ENCODE measurements around the gene ENTPD1.
"Not testable (repeated sequence)": the region's sequence is repeated elsewhere in the genome, so short reads cannot be mapped to it uniquely, and the experiment has no call there.

The ENTPD1 gene

DNA sequence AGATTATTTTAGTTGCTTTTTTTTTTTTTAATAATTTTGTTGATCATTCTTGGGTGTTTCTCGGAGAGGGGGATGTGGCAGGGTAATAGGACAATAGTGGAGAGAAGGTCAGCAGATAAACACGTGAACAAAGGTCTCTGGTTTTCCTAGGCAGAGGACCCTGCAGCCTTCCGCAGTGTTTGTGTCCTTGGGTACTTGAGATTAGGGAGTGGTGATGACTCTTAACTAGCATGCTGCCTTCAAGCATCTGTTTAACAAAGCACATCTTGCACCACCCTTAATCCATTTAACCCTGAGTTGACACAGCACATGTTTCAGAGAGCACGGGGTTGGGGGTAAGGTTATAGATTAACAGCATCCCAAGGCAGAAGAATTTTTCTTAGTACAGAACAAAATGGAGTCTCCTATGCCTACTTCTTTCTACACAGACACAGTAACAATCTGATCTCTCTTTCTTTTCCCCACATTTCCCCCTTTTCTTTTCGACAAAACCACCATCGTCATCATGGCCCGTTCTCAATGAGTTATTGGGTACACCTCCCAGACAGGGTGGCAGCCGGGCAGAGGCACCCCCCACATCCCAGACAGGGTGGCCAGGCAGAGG, 52.8 kb downstream of the ENTPD1 start:
- H3K4me1 ChIP-seq (ENCODE audit: control insufficient read depth, insufficient read depth, low read length); H3K27me3 ChIP-seq (ENCODE audit: control insufficient read depth, insufficient read depth, low read length); H3K9me3 ChIP-seq (ENCODE audit: control insufficient read depth, insufficient read depth, low read length); H3K9ac ChIP-seq (ENCODE audit: low read depth, low read length); H3K4me3 ChIP-seq (ENCODE audit: low read depth, low read length); H3K36me3 ChIP-seq (ENCODE audit: control insufficient read depth, insufficient read depth, low read length): not testable (repeated sequence)

DNA sequence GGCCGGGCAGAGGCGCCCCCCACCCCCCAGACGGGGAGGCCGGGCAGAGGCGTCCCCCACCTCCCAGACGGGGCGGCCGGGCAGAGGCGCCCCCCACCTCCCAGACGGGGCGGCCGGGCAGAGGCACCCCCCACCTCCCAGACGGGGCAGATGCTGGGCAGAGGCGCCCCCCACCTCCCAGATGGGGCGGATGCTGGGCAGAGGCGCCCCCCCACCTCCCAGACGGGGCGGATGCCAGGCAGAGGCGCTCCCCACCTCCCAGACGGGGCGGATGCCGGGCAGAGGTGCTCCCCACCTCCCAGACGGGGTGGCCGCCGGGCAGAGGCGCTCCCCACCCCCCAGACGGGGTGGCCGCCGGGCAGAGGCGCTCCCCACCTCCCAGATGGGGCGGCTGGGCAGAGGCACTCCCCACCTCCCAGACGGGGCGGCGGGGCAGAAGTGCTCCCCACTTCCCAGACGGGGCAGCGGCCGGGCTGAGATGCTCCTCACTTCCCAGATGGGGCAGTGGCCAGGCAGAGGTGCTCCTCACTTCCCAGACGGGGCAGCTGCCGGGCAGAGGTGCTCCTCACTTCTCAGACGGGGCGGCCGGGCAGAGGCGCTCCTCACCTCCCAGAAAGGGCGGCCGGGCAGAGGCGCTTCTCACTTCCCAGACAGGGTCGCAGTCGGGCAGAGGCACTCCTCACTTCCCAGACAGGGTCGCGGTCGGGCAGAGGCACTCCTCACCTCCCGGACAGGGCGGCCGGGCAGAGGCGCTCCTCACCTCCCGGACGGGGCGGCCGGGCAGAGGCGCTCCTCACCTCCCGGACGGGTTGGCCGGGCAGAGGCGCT, 53.6 kb downstream of the ENTPD1 start:
- Histone ChIP-seq H3K36me3 (ENCODE audit: control insufficient read depth, insufficient read depth, low read length) (no peaks in the 10 kb centered on the region), H3K4me1 (ENCODE audit: control insufficient read depth, insufficient read depth, low read length) (no peaks in the 10 kb centered on the region), H3K9me3 (ENCODE audit: control insufficient read depth, insufficient read depth, low read length) (peaks cover 3% of the 10 kb centered on the region), H3K9ac (ENCODE audit: low read depth, low read length) (no peak overlapping the region), H3K4me3 (ENCODE audit: low read depth, low read length) (no peak overlapping the region), H3K27me3 (ENCODE audit: control insufficient read depth, insufficient read depth, low read length) (no peaks in the 10 kb centered on the region)

DNA sequence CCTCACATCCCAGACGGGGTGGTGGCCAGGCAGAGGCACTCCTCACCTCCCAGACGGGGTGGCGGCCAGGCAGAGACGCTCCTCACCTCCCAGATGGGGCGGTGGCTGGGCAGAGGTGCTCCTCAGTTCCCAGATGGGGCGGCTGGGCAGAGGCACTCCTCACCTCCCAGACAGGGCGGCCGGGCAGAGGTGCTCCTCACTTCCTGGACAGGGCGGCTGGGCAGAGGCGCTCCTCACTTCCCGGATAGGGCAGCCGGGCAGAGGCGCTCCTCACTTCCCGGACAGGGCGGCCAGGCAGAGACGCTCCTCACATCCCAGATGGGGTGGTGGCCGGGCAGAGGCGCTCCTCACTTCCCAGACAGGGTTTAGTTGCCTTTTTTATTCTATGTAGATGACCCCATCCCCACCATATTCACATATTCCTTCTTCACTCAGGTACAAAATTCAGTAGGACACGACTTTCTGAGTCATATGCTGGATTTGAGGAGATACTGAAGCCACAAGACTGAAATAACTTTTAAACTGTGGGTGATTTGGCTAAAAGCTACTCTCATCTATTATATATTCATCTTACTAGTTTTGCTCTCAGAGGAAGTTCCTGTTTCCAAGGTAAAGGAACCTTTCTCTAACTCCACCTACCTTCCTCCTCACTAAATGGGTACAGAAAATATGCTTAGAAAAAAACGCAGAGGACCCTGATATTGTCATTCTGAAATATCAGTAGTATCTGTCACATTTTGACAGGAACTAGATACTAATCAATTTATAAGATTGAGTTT, 54.4 kb downstream of the ENTPD1 start:
- H3K9ac ChIP-seq (ENCODE audit: low read depth, low read length): no peak overlapping the region
- no peaks in the 10 kb centered on the region for H3K36me3 ChIP-seq (ENCODE audit: control insufficient read depth, insufficient read depth, low read length)
- H3K4me1 ChIP-seq (ENCODE audit: control insufficient read depth, insufficient read depth, low read length): no peaks in the 10 kb centered on the region
- no peaks in the 10 kb centered on the region for H3K27me3 ChIP-seq (ENCODE audit: control insufficient read depth, insufficient read depth, low read length)
- H3K9me3 ChIP-seq (ENCODE audit: control insufficient read depth, insufficient read depth, low read length): peaks cover 3% of the 10 kb centered on the region
- no peak overlapping the region for H3K4me3 ChIP-seq (ENCODE audit: low read depth, low read length)

DNA sequence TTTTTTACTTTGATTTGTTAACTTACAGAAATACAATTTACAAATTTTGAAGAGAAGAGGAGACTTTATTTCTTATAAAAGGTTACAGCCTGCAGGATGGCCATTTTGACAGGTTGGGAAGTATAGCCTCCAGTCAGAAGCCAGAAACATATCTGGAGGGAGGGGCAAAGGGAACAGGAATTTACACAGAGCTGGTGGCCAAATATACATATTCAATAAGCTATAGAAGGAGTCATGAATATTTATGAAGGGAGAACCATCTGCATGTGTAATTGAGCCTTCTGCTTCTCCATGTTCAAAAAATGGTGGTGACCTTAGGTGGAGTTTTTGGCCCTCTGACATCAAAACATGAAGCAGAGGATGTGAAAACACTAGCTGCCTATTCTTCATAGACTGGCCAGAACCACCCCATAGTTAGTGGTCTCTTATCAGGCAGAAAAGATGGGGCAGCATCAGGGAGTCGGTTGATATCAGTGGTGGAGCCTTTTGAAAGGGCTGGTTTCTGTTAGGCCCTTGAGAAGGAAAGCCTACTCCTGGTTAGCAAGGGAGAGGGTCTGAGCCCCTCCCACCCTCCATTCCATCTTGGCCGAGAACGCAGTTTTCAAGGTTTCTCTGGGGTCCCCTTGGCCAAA, 57.2 kb downstream of the ENTPD1 start:
- Histone ChIP-seq H3K9me3 (ENCODE audit: control insufficient read depth, insufficient read depth, low read length) (peaks cover 3% of the 10 kb centered on the region), H3K4me3 (ENCODE audit: low read depth, low read length) (no peak overlapping the region), H3K4me1 (ENCODE audit: control insufficient read depth, insufficient read depth, low read length) (no peaks in the 10 kb centered on the region), H3K9ac (ENCODE audit: low read depth, low read length) (no peak overlapping the region), H3K36me3 (ENCODE audit: control insufficient read depth, insufficient read depth, low read length) (no peaks in the 10 kb centered on the region), H3K27me3 (ENCODE audit: control insufficient read depth, insufficient read depth, low read length) (no peaks in the 10 kb centered on the region)

DNA sequence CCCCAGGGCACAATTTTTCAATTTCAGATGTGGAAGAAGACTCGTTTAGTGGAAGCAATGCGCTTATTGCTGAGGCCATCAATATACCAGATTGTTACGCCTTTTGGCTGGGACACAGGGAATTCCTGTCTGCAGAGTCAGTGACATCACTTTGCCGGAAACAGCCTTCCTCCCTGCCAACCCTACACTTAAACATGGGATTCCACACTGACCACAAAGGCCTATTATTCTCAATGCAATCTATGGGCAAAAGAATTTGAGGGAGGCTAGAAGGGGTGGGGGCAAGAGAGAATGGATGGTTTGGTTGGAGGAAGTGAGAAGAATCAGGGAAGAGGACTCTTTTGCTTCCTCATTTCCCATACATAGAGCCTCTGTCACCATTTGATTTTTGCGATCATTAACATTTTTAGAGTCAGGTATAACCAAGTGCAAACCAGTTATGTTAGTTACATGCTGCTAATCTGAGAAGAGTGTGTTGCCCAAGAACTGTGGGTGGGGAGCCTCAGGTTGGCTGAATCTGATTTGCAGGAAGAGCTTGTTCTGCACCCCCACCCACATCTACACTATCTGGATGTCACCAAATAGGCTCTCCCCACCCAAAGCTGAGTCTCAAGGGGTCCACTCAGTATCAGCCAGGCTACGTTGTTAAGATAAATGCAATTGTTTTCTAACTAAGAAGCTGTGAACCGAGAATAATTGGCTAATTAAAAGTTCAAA, 58.2 kb downstream of the ENTPD1 start:
- H3K4me3 ChIP-seq (ENCODE audit: low read depth, low read length): no peak overlapping the region
- H3K9ac ChIP-seq (ENCODE audit: low read depth, low read length): no peak overlapping the region
- H3K9me3 ChIP-seq (ENCODE audit: control insufficient read depth, insufficient read depth, low read length): no peaks in the 10 kb centered on the region
- no peaks in the 10 kb centered on the region for H3K4me1 ChIP-seq (ENCODE audit: control insufficient read depth, insufficient read depth, low read length)
- no peaks in the 10 kb centered on the region for H3K36me3 ChIP-seq (ENCODE audit: control insufficient read depth, insufficient read depth, low read length)
- H3K27me3 ChIP-seq (ENCODE audit: control insufficient read depth, insufficient read depth, low read length): no peaks in the 10 kb centered on the region

DNA sequence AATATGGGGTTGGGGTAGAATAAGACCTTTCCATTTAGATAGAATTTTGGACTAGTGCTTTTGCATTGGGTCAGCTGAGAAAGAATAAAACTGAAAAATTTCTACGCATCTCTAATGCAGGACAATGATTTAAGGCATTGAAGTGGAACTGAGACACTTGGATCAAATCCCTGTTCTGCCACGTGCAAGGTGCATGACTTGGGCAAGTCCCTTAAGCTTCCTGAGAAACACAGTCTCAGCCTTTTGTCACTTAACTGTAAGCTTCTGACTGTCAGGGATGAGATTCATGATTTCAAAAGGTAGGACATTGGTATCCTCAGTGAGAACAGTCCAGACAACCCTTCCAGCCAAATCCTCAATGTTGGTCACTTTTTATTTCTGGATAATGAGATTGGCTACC, 59.2 kb downstream of the ENTPD1 start:
- no peak overlapping the region for H3K9ac ChIP-seq (ENCODE audit: low read depth, low read length)
- H3K27me3 ChIP-seq (ENCODE audit: control insufficient read depth, insufficient read depth, low read length): no peaks in the 10 kb centered on the region
- no peaks in the 10 kb centered on the region for H3K4me1 ChIP-seq (ENCODE audit: control insufficient read depth, insufficient read depth, low read length)
- no peaks in the 10 kb centered on the region for H3K9me3 ChIP-seq (ENCODE audit: control insufficient read depth, insufficient read depth, low read length)
- H3K4me3 ChIP-seq (ENCODE audit: low read depth, low read length): no peak overlapping the region
- no peaks in the 10 kb centered on the region for H3K36me3 ChIP-seq (ENCODE audit: control insufficient read depth, insufficient read depth, low read length)

DNA sequence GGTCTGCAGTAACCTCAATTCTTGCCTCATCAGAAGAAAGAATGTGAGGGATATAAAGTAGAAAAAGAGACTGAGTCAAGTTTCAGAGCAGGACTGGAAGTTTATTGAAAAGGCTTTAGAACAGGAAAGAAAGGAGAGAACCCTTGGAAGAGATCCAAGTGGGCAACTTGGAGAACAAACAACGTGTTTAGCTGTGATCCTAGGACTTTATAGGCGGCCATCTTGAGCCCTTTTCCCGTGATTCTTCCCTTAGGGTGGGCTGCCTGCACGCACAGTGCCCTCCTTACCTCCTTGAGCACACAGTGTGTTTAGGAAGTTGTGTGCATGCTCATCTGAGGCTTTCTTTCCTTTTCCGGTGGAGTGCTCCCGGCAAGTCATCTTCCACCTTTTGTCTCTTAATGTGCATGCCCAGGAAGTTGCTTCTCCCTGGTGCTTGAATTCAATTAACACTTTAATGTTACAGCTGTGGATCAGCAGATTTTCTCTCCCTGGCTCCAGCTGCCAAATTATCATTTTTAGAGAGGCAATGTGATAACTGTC, 59.8 kb downstream of the ENTPD1 start:
- Histone ChIP-seq H3K4me1 (ENCODE audit: control insufficient read depth, insufficient read depth, low read length) (no peaks in the 10 kb centered on the region), H3K4me3 (ENCODE audit: low read depth, low read length) (no peak overlapping the region), H3K9me3 (ENCODE audit: control insufficient read depth, insufficient read depth, low read length) (no peaks in the 10 kb centered on the region), H3K9ac (ENCODE audit: low read depth, low read length) (no peak overlapping the region), H3K27me3 (ENCODE audit: control insufficient read depth, insufficient read depth, low read length) (no peaks in the 10 kb centered on the region), H3K36me3 (ENCODE audit: control insufficient read depth, insufficient read depth, low read length) (no peaks in the 10 kb centered on the region)

DNA sequence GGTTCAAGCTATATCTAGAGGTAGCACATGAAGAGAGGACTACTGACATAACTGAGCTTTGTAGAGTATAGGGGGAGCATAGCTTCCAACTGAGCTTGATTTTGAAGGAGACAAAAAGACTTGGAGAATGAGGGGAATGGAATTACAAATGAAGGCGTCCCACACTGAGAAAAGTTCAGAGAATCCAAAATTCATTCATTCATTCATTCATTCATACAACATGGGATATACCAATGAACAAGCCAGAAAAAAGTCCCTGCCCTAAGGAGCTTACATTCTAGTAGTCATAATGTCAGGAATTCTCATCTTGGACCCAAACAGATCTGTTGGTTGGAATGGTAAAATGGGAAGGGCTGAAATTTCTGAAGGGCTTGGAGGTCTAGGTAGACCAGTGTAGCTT, 62.0 kb downstream of the ENTPD1 start:
- no peaks in the 10 kb centered on the region for H3K27me3 ChIP-seq (ENCODE audit: control insufficient read depth, insufficient read depth, low read length)

DNA sequence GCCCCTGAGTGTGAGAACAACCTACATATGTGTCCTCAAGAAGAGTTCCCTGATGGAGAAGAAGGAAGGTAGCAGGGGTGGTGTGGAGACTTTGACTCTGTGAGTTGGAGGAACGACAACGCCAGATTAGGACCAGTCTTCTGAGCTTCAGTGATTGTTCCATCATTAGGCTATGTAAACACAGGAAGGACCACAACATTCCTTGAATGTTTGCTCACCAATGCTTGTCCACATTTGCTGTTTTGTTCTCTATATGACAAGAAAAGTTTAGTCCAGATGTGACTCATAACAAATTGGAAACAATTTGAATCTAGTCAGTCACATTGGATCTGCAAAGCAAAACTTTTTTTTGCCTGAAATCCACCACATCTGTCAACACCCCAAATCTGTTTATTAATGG, 62.7 kb downstream of the ENTPD1 start:
- no peaks in the 10 kb centered on the region for H3K36me3 ChIP-seq (ENCODE audit: control insufficient read depth, insufficient read depth, low read length)
- no peak overlapping the region for H3K9ac ChIP-seq (ENCODE audit: low read depth, low read length)
- no peaks in the 10 kb centered on the region for H3K4me1 ChIP-seq (ENCODE audit: control insufficient read depth, insufficient read depth, low read length)
- H3K27me3 ChIP-seq (ENCODE audit: control insufficient read depth, insufficient read depth, low read length): no peaks in the 10 kb centered on the region
- H3K9me3 ChIP-seq (ENCODE audit: control insufficient read depth, insufficient read depth, low read length): no peaks in the 10 kb centered on the region
- no peak overlapping the region for H3K4me3 ChIP-seq (ENCODE audit: low read depth, low read length)

More for the DNA sequence above, 62.0 kb downstream of the ENTPD1 start:
- H3K4me3 ChIP-seq (ENCODE audit: low read depth, low read length): no peak overlapping the region
- no peaks in the 10 kb centered on the region for H3K36me3 ChIP-seq (ENCODE audit: control insufficient read depth, insufficient read depth, low read length)
- H3K4me1 ChIP-seq (ENCODE audit: control insufficient read depth, insufficient read depth, low read length): no peaks in the 10 kb centered on the region
- no peak overlapping the region for H3K9ac ChIP-seq (ENCODE audit: low read depth, low read length)
- H3K9me3 ChIP-seq (ENCODE audit: control insufficient read depth, insufficient read depth, low read length): no peaks in the 10 kb centered on the region

DNA sequence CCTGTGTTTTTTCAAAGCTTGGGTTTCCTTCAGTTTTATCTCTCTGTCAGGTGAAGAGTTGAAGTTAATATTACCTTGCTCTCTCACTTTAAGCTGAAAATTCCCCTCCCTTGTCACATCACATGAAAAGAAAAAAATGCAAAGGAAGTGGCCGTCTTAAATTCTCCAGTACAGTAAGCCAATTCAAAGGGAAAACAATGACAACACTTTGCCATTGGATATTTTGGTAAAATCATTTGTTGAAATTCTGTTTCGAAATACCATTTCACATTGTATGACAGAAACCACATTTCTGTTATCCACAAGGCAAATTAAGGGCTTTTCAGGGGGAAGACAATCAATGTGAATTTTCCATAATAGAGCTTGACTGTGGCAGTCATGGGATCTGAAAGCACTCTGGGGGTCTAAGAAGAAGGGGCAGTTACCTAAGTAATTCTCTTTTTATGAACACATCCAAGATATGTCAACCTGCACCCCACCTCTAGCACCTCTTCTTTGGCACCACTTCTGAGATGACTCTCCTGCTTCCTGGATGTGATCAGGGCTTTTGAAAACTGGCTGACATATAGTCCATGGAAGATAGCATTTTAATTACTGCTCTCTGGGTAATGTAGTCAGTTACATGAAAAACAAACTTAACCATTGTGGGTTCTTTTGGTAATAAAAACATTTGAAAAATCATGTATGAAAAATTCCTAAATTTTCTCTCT, 63.8 kb downstream of the ENTPD1 start:
- no peak overlapping the region for H3K4me3 ChIP-seq (ENCODE audit: low read depth, low read length)
- no peaks in the 10 kb centered on the region for H3K27me3 ChIP-seq (ENCODE audit: control insufficient read depth, insufficient read depth, low read length)
- H3K4me1 ChIP-seq (ENCODE audit: control insufficient read depth, insufficient read depth, low read length): no peaks in the 10 kb centered on the region
- H3K36me3 ChIP-seq (ENCODE audit: control insufficient read depth, insufficient read depth, low read length): no peaks in the 10 kb centered on the region
- H3K9ac ChIP-seq (ENCODE audit: low read depth, low read length): no peak overlapping the region
- no peaks in the 10 kb centered on the region for H3K9me3 ChIP-seq (ENCODE audit: control insufficient read depth, insufficient read depth, low read length)

Measured in iPS-15b (cell line).